ENCODE results near the gene SHB.

Gene SHB

DNA sequence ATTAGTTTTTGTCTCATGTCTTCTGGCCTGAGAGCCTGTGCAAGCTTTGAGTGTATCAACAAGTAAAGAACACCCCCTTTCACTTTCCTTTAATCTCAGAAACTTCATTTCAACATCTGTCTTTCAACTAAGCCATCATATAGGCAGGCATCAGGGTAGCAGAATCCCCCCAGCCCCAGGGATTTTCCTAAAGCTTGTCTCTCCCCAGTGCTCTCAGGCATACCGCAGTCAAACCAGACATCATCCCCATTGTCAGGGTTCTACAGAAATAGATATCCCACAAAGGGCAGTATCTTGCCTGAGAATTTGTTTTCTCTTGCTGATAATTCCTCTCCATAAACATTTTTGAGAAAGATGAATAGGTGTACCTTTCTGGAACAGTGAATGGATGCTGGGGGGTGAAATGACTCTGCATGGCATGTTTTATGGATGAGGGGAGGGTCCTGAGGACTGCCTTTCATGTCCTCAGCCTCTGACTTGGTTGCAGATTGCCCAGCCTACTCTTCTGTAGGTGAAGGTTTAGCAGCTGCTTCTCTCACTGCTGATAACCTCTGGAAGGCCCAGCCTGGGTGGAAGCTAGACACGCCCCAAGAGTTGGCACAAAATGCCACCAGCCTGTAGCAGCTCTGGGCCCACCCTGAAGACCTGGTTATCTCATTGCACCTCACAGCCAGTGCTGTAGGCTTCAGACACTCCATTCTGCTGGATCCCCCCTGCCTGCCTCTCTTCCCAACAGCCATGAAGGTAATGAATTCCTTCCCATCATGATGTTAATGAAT is 20.5 kb upstream of the SHB start:
- Histone ChIP-seq H3K36me3 (ENCODE audit: low read depth) (no peaks in the 10 kb centered on the region), H3K4me1 (ENCODE audit: insufficient read depth, poor library complexity, severe bottlenecking) (no peaks in the 10 kb centered on the region), H3K27ac (ENCODE audit: poor library complexity, severe bottlenecking) (no peak overlapping the region), H3K9me3 (ENCODE audit: severe bottlenecking) (no peaks in the 10 kb centered on the region), H3K4me3 (ENCODE audit: severe bottlenecking) (no peak overlapping the region), H3K27me3 (ENCODE audit: insufficient read depth, poor library complexity, severe bottlenecking) (no peaks in the 10 kb centered on the region)
- no peak for ATAC-seq (ENCODE audit: low read depth)
- TF ChIP-seq, protein P1, sequence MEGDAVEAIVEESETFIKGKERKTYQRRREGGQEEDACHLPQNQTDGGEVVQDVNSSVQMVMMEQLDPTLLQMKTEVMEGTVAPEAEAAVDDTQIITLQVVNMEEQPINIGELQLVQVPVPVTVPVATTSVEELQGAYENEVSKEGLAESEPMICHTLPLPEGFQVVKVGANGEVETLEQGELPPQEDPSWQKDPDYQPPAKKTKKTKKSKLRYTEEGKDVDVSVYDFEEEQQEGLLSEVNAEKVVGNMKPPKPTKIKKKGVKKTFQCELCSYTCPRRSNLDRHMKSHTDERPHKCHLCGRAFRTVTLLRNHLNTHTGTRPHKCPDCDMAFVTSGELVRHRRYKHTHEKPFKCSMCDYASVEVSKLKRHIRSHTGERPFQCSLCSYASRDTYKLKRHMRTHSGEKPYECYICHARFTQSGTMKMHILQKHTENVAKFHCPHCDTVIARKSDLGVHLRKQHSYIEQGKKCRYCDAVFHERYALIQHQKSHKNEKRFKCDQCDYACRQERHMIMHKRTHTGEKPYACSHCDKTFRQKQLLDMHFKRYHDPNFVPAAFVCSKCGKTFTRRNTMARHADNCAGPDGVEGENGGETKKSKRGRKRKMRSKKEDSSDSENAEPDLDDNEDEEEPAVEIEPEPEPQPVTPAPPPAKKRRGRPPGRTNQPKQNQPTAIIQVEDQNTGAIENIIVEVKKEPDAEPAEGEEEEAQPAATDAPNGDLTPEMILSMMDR (IDR thresholded peaks at IDR 0.05; ENCODE audit: poor library complexity, severe bottlenecking) = no peak
- no peak for DNase-seq (ENCODE audit: low spot score)

- Histone ChIP-seq H3K4me3 (ENCODE audit: severe bottlenecking) (no peak overlapping the region), H3K36me3 (ENCODE audit: low read depth) (no peaks in the 10 kb centered on the region), H3K9me3 (ENCODE audit: severe bottlenecking) (no peaks in the 10 kb centered on the region), H3K27me3 (ENCODE audit: insufficient read depth, poor library complexity, severe bottlenecking) (no peaks in the 10 kb centered on the region), H3K27ac (ENCODE audit: poor library complexity, severe bottlenecking) (no peak overlapping the region), H3K4me1 (ENCODE audit: insufficient read depth, poor library complexity, severe bottlenecking) (no peaks in the 10 kb centered on the region)
- ATAC-seq (ENCODE audit: low read depth) (peak; percentile 53; the same call in 2 of the 3 replicates), DNase-seq (ENCODE audit: low spot score) (no peak)
- TF ChIP-seq, protein P1 (IDR thresholded peaks at IDR 0.05; ENCODE audit: poor library complexity, severe bottlenecking) = peak; percentile 94
These were observed 19.2 kb upstream of the SHB start for GRCh38 chr9:38088006-38088925.

- Histone ChIP-seq H3K36me3 (ENCODE audit: low read depth) (no peaks in the 10 kb centered on the region), H3K27me3 (ENCODE audit: insufficient read depth, poor library complexity, severe bottlenecking) (no peaks in the 10 kb centered on the region), H3K4me1 (ENCODE audit: insufficient read depth, poor library complexity, severe bottlenecking) (no peaks in the 10 kb centered on the region), H3K27ac (ENCODE audit: poor library complexity, severe bottlenecking) (no peak overlapping the region), H3K4me3 (ENCODE audit: severe bottlenecking) (no peak overlapping the region), H3K9me3 (ENCODE audit: severe bottlenecking) (no peaks in the 10 kb centered on the region)
- ATAC-seq (ENCODE audit: low read depth) (no peak), DNase-seq (ENCODE audit: low spot score) (no peak)
- TF ChIP-seq, protein P1 (IDR thresholded peaks at IDR 0.05; ENCODE audit: poor library complexity, severe bottlenecking) = no peak
These were observed 17.5 kb upstream of the SHB start for GRCh38 chr9:38086496-38086895.

GRCh38 chr9:38085308-38085707 is 16.3 kb upstream of the SHB start:
- Histone ChIP-seq H3K36me3 (ENCODE audit: low read depth) (no peaks in the 10 kb centered on the region), H3K9me3 (ENCODE audit: severe bottlenecking) (no peaks in the 10 kb centered on the region), H3K27ac (ENCODE audit: poor library complexity, severe bottlenecking) (no peak overlapping the region), H3K4me3 (ENCODE audit: severe bottlenecking) (no peak overlapping the region), H3K27me3 (ENCODE audit: insufficient read depth, poor library complexity, severe bottlenecking) (no peaks in the 10 kb centered on the region), H3K4me1 (ENCODE audit: insufficient read depth, poor library complexity, severe bottlenecking) (no peaks in the 10 kb centered on the region)
- TF ChIP-seq, protein P1 (IDR thresholded peaks at IDR 0.05; ENCODE audit: poor library complexity, severe bottlenecking) = no peak
- no peak for DNase-seq (ENCODE audit: low spot score)
- no peak for ATAC-seq (ENCODE audit: low read depth)

Measured in RWPE2 (cell line).